Activated naive CD8-positive, alpha-beta T cell treated with anti-CD3 and anti-CD28 coated beads, Interleukin-2, amount 50 U/mL, for 16 hours (primary cell): Measurements from ENCODE around the gene POLR3C.
A peak's percentile ranks its signal among the peaks of the same experiment; 100 is the strongest.
"Not testable (repeated sequence)": the region's sequence is repeated elsewhere in the genome, so short reads cannot be mapped to it uniquely, and the experiment has no call there.

Source experiments
- DNase-seq: peaks from one replicate; pipeline ENCODE4 v3.0.0-alpha.2; 2020; ENCODE audit warnings: low read depth, low spot score

Gene POLR3C

GRCh38 chr1:145823565-145824498, at the start of gene POLR3C, which contains the start of gene RNF115:
TSS of gene POLR3C (plus strand) at chr1:145824200. CDS start at chr1:145825777, 1,577 bp downstream.
TSS of gene RNF115 (minus strand) at chr1:145824095. CDS start at chr1:145823873, 222 bp downstream.
- peak; percentile 61 for DNase-seq

- DNase-seq: no peak
Measured at GRCh38 chr1:145777357-145778145, 46.4 kb upstream of the POLR3C start.

- no peak for DNase-seq
Measured at GRCh38 chr1:145778146-145778540, 45.9 kb upstream of the POLR3C start.

GRCh38 chr1:145782272-145783099, 41.5 kb upstream of the POLR3C start:
- no peak for DNase-seq

GRCh38 chr1:145784409-145784808, 39.6 kb upstream of the POLR3C start:
- DNase-seq: no peak

- DNase-seq: no peak
Measured at GRCh38 chr1:145785547-145785946, 38.5 kb upstream of the POLR3C start.

- DNase-seq: no peak
Measured at GRCh38 chr1:145786271-145786670, 37.7 kb upstream of the POLR3C start.

GRCh38 chr1:145788580-145788979, 35.4 kb upstream of the POLR3C start:
- no peak for DNase-seq

- DNase-seq: not testable (repeated sequence)
Measured at GRCh38 chr1:145791860-145792259, 32.1 kb upstream of the POLR3C start.

- no peak for DNase-seq
Measured at GRCh38 chr1:145792484-145792883, 31.5 kb upstream of the POLR3C start.

- no peak for DNase-seq
Measured at GRCh38 chr1:145795257-145795881, 28.6 kb upstream of the POLR3C start.

- DNase-seq: no peak
Measured at GRCh38 chr1:145796753-145797152, 27.2 kb upstream of the POLR3C start.

- DNase-seq: no peak
Measured at GRCh38 chr1:145799806-145800205, 24.2 kb upstream of the POLR3C start.

GRCh38 chr1:145804235-145805045, 19.6 kb upstream of the POLR3C start:
- no peak for DNase-seq

- no peak for DNase-seq
Measured at GRCh38 chr1:145805057-145805456, 18.9 kb upstream of the POLR3C start.

- no peak for DNase-seq
Measured at GRCh38 chr1:145806408-145806807, 17.6 kb upstream of the POLR3C start.

GRCh38 chr1:145806844-145807243, 17.2 kb upstream of the POLR3C start:
- no peak for DNase-seq

- DNase-seq: not testable (repeated sequence)
Measured at GRCh38 chr1:145812977-145813810, 10.8 kb upstream of the POLR3C start.

- not testable (repeated sequence) for DNase-seq
Measured at GRCh38 chr1:145818095-145818494, 5.9 kb upstream of the POLR3C start.
